CD4-positive, alpha-beta T cell (primary cell): Measurements from ENCODE around the gene SPDYE17. TPM values are rescaled to one million over a fixed set of nuclear protein-coding genes. Genes with fewer than 3 reads are reported as not detected.
"Not testable (repeated sequence)": the region's sequence is repeated elsewhere in the genome, so short reads cannot be mapped to it uniquely, and the experiment has no call there.

Experiments
- ATAC-seq: fragments of 200-7000 bp; cut with Tn5 transposase; one replicate; pipeline ENCODE4 v1.10.0; 2022; ENCODE audit warnings: mild to moderate bottlenecking; ENCODE audit not compliant: poor library complexity
- CTCF ChIA-PET: fragments of 350-600 bp; sonication (Branson Sonifier 250); formaldehyde crosslinking; loops from one replicate; lab custom pipeline; 2021; ENCODE audit warnings: antibody characterized with exemption, inconsistent platforms; lab: Charles Lee
- POLR2A ChIA-PET: fragments of 350-600 bp; sonication (Branson Sonifier 250); formaldehyde crosslinking; loops from one replicate; lab custom pipeline; 2021; ENCODE audit warnings: antibody characterized with exemption, inconsistent platforms; lab: Charles Lee
- DNase-seq, 14 experiments: peaks; one replicate each; pipeline ENCODE4 v3.0.0-alpha.2; 2013 to 2020; ENCODE audit warnings: mixed read lengths in 2 of 14
- H3K27ac ChIP-seq, 2 donors: one replicate each; pipeline versions ENCODE4 v1.5.1 to v1.7.0; 2013; ENCODE audit warnings: low read length in 2 of 2, low read depth in 1 of 2, mild to moderate bottlenecking in 1 of 2
- H3K27me3 ChIP-seq, 2 experiments: 1 replicate in 1 of 2; 2 replicates in 1 of 2; pipeline versions ENCODE4 v1.6.1 to v1.7.0; 2013; ENCODE audit warnings: low read length in 2 of 2, control low read depth in 1 of 2, mild to moderate bottlenecking in 1 of 2, moderate library complexity in 1 of 2; ENCODE audit not compliant: insufficient read depth in 2 of 2, control insufficient read depth in 1 of 2
- H3K36me3 ChIP-seq: one replicate; pipeline ENCODE4 v1.6.1; 2013; ENCODE audit warnings: low read length, control low read depth; ENCODE audit not compliant: insufficient read depth
- H3K4me1 ChIP-seq: one replicate; pipeline ENCODE4 v1.6.1; 2013; ENCODE audit warnings: low read length, control low read depth; ENCODE audit not compliant: insufficient read depth
- H3K4me3 ChIP-seq: one replicate; pipeline ENCODE4 v1.5.1; 2013; ENCODE audit warnings: mild to moderate bottlenecking, low read length, moderate library complexity
- H3K9me3 ChIP-seq, 2 experiments: 1 replicate in 1 of 2; 2 replicates in 1 of 2; pipeline versions ENCODE4 v1.6.1 to v1.7.0; 2013; ENCODE audit warnings: low read length in 2 of 2, mild to moderate bottlenecking in 2 of 2, control low read depth in 1 of 2, moderate library complexity in 1 of 2; ENCODE audit not compliant: control insufficient read depth in 1 of 2, insufficient read depth in 1 of 2
- H3K27ac Mint-ChIP-seq: one replicate; pipeline ENCODE4 v1.8.0; 2020; ENCODE audit warnings: mixed read lengths
- H3K27me3 Mint-ChIP-seq: one replicate; pipeline ENCODE4 v1.8.0; 2021; ENCODE audit warnings: mixed read lengths
- H3K36me3 Mint-ChIP-seq: one replicate; pipeline ENCODE4 v1.8.0; 2021; ENCODE audit warnings: low read depth, mixed read lengths
- H3K4me1 Mint-ChIP-seq: one replicate; pipeline ENCODE4 v1.8.0; 2021; ENCODE audit warnings: low read depth, mixed read lengths
- H3K4me3 Mint-ChIP-seq: one replicate; pipeline ENCODE4 v1.8.0; 2020; ENCODE audit warnings: mild to moderate bottlenecking, mixed read lengths
- H3K9me3 Mint-ChIP-seq: one replicate; pipeline ENCODE4 v1.8.0; 2020; ENCODE audit warnings: mixed read lengths
- intact Hi-C, 2 experiments: fragments of 100-400 bp; cut with DNase I in 1 of 2; cut with micrococcal nuclease in 1 of 2; formaldehyde crosslinking; loops; one replicate each; pipeline versions ENCODE4 v1.15.1 to v1.9.0; 2023 to 2025; cut with DNase I, micrococcal nuclease
- total RNA-seq, 174 experiments: library from RNA in 2 of 174; stranded (reverse) in 2 of 174; gene quantifications; one replicate each; pipeline ENCODE4 v1.2.3 and lab custom pipeline; 2021 to 2026

SPDYE17 gene
- total RNA-seq, 2 experiments from 2014 or later, result not detected

GRCh38 chr7:76981187-76981970, 50.8 kb downstream of the SPDYE17 start:
- H3K36me3 Mint-ChIP-seq, result peaks cover 15% of the 10 kb centered on the region
- H3K27ac ChIP-seq, intact Hi-C loops, H3K4me3 Mint-ChIP-seq, H3K36me3 ChIP-seq, H3K27me3 Mint-ChIP-seq, H3K27me3 ChIP-seq, H3K4me1 Mint-ChIP-seq, H3K9me3 ChIP-seq, H3K27ac Mint-ChIP-seq, CTCF ChIA-PET, H3K4me1 ChIP-seq, POLR2A ChIA-PET, ATAC-seq, H3K9me3 Mint-ChIP-seq, H3K4me3 ChIP-seq: not testable (repeated sequence)
- DNase-seq, result peak in 1 of 14 experiments; percentile 3

GRCh38 chr7:76980576-76980975, 51.6 kb downstream of the SPDYE17 start:
- H3K9me3 ChIP-seq, H3K9me3 Mint-ChIP-seq, POLR2A ChIA-PET, H3K27ac ChIP-seq, intact Hi-C loops, H3K4me3 ChIP-seq, CTCF ChIA-PET, H3K36me3 ChIP-seq, H3K4me1 Mint-ChIP-seq, H3K27me3 Mint-ChIP-seq, H3K4me1 ChIP-seq, H3K27me3 ChIP-seq, ATAC-seq, H3K27ac Mint-ChIP-seq, H3K4me3 Mint-ChIP-seq: not testable (repeated sequence)
- DNase-seq, result peak in 1 of 14 experiments; percentile 3
- peaks cover 15% of the 10 kb centered on the region for H3K36me3 Mint-ChIP-seq

- H3K4me1 Mint-ChIP-seq, H3K36me3 ChIP-seq, DNase-seq, H3K9me3 Mint-ChIP-seq, H3K9me3 ChIP-seq, H3K4me3 Mint-ChIP-seq, ATAC-seq, POLR2A ChIA-PET, H3K27me3 ChIP-seq, H3K27ac Mint-ChIP-seq, H3K27ac ChIP-seq, H3K4me1 ChIP-seq, H3K4me3 ChIP-seq, intact Hi-C loops, H3K27me3 Mint-ChIP-seq, CTCF ChIA-PET: not testable (repeated sequence)
- peaks cover 15% of the 10 kb centered on the region for H3K36me3 Mint-ChIP-seq
Measured at GRCh38 chr7:76977761-76978367, 54.3 kb downstream of the SPDYE17 start.

GRCh38 chr7:76974793-76975579, 57.2 kb downstream of the SPDYE17 start:
- H3K9me3 Mint-ChIP-seq, intact Hi-C loops, H3K4me1 ChIP-seq, POLR2A ChIA-PET, H3K36me3 Mint-ChIP-seq, H3K27me3 ChIP-seq, H3K27ac ChIP-seq, H3K4me1 Mint-ChIP-seq, H3K27me3 Mint-ChIP-seq, H3K36me3 ChIP-seq, H3K27ac Mint-ChIP-seq, H3K4me3 ChIP-seq, H3K4me3 Mint-ChIP-seq, DNase-seq, CTCF ChIA-PET, ATAC-seq, H3K9me3 ChIP-seq: not testable (repeated sequence)

- H3K4me3 Mint-ChIP-seq, H3K4me1 Mint-ChIP-seq, H3K27ac ChIP-seq, H3K27me3 ChIP-seq, H3K9me3 Mint-ChIP-seq, H3K27ac Mint-ChIP-seq, intact Hi-C loops, POLR2A ChIA-PET, H3K4me3 ChIP-seq, DNase-seq, H3K36me3 Mint-ChIP-seq, H3K9me3 ChIP-seq, H3K27me3 Mint-ChIP-seq, H3K4me1 ChIP-seq, H3K36me3 ChIP-seq, CTCF ChIA-PET, ATAC-seq: not testable (repeated sequence)
Measured at GRCh38 chr7:76974336-76974735, 57.8 kb downstream of the SPDYE17 start.

GRCh38 chr7:76972391-76972790, 59.8 kb downstream of the SPDYE17 start:
- CTCF ChIA-PET, H3K9me3 Mint-ChIP-seq, H3K27me3 ChIP-seq, H3K27me3 Mint-ChIP-seq, POLR2A ChIA-PET, H3K27ac ChIP-seq, ATAC-seq, H3K4me3 Mint-ChIP-seq, H3K4me1 ChIP-seq, H3K36me3 ChIP-seq, H3K9me3 ChIP-seq, H3K27ac Mint-ChIP-seq, DNase-seq, intact Hi-C loops, H3K4me1 Mint-ChIP-seq, H3K36me3 Mint-ChIP-seq, H3K4me3 ChIP-seq: not testable (repeated sequence)
